NOMO-1 (cell line): ENCODE measurements around the gene UGT1A8.

Source experiments
- DNase-seq, 2 experiments: peaks; one replicate each; lab custom pipeline; 2025; ENCODE audit not compliant: unreplicated experiment in 2 of 2; lab: John Stamatoyannopoulos, UW

UGT1A8 gene

DNA sequence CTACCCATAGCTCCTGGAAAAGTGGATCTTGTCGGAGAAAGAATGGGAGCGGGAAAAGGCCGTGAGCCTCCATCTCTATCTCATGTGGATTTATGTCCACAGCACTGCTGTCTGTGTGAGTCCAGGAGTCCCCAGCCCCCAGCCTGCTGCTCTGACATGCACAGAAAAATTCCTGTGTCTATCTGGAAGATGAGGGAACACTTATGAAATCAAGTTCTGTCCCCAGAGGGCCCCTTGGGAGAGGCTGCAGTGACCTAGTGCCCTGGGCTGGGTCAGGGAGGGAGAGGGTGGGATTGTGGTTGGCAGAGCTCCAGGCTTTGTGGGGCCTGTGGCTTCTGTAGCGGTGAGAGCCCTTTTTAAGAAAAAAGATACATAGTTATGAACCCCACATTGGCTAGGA is 199.3 kb downstream of the UGT1A8 start:
- DNase-seq = no peak

- no peak for DNase-seq
Measured at GRCh38 chr2:233817361-233817911, 200.0 kb downstream of the UGT1A8 start.

GRCh38 chr2:233817995-233818638 is 200.7 kb downstream of the UGT1A8 start:
- DNase-seq = no peak

GRCh38 chr2:233818639-233819621 is 201.5 kb downstream of the UGT1A8 start:
- DNase-seq = no peak

DNA sequence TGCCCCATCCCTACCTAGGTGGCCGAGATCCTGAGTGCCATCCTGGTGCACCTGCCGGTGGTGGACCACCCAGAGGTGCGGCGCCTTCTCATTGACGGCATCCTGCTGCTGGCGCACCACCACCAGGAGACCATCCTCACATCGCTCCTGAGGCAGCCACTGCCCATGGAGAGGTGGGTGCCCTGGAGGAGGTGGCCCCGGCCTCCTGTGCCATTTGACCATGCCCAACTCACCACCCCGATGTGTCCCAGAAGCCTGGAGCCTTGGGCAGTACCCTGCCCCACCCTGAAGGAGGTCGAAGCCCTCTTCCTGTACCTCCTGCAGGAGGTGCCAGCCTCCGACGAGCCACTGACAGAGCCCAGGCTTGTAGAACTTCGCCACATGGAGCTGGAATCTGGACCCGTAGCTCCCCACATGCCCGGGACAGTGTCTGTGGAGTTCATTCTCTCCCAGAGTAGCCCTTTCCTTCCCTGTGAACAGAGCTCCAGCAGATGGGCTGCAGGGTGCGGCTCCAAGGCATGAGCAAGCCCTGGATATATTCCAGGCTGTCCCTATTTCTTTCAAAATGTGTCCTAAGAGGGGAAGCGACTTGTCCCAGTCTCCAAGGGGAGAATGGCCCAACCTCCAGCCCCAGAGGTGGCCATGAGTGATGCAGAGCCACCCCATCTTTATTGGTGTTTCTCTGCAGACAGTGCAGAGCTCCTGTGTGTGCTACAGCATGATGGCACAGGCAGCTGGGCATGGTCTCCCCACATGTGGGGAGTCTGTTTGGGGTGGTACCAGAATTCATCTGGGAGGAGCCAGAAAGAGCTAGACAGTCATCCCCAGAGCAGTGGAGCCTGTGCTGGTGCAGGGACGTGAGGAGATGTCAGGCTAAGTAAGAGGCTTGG is 202.7 kb downstream of the UGT1A8 start:
- DNase-seq = no peak

DNA sequence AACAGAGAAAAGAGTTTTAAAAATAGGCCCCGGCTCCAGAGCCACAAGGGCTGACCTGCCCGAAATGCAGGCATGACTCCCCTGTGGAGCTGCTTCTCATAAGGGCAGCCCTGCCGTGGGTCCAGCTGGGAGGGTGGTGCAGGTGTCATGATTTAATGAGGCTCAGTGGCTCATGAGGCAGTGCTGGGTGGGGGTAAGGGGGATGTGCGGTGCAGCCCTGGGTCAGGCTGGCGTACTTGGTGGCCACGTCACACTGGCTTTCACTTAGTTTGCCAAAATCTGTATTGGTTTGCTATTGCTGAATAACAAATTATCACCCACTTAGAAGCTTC is 203.3 kb downstream of the UGT1A8 start:
- DNase-seq = no peak

GRCh38 chr2:233821196-233821595 is 203.8 kb downstream of the UGT1A8 start:
- no peak for DNase-seq

DNA sequence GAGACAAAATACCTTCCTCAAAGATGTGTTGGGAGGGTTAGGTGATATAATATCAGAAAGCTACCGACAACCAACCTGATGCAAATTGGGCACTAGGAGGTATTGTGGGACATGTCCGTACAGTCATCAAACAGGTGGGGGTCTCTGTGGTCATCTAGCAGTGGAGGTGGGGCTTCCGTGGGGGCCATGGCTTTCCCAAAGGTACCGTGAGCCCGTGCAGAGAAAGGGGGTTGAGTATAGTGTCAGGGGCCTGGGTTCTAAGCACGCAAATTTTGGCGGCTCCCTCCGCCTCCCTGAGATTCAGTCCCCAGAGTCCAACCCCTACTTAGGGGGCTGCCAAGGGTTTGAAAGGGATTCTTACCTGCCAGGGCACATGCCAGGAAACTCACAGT is 204.3 kb downstream of the UGT1A8 start:
- DNase-seq = no peak

- DNase-seq = no peak
Measured at GRCh38 chr2:233822101-233822771, 204.8 kb downstream of the UGT1A8 start.
